OCI-LY7 (cell line): ENCODE measurements around the gene FAM89B.

Experiments
- EZH2phosphoT487 ChIP-seq: fragments of 200-600 bp; sonication (generic); IDR thresholded peaks from 2 replicates; pipeline ENCODE4 v1.6.1; 2018; ENCODE audit warnings: low read depth, borderline replicate concordance, mild to moderate bottlenecking, mixed run types, antibody characterized with exemption, low read length, moderate library complexity, mixed read lengths
- TF ChIP-seq, protein P1 (sequence below): fragments of 200-600 bp; sonication (generic); conservative IDR thresholded peaks from 2 replicates; pipeline ENCODE4 v1.5.1; 2014; ENCODE audit warnings: mild to moderate bottlenecking, antibody characterized with exemption, low read length, moderate library complexity, mixed read lengths

DNA sequence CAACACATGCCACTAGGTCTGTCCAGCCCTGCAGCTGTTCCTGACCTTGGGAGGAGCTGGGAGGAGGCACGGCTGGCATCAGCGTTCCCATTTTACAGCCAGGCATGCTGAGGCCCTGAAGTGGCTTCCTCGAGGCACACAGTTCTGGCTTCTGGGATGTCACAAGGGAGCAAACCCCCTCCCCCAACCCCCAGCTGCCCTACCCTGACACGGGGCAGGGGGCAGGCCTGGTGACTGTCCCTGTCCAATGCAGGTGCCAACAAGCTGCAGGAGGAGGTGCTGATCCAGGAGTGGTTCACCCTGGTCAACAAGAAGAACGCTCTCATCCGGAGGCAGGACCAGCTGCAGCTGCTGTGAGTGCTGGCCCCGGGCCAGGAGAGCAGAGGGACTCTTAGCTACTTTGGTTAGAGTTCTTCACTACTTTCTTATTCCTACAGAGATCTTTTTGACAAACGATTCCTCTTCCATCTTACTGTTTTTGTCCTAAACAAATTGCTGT lies 18.0 kb downstream of the FAM89B start:
- TF ChIP-seq, protein P1, sequence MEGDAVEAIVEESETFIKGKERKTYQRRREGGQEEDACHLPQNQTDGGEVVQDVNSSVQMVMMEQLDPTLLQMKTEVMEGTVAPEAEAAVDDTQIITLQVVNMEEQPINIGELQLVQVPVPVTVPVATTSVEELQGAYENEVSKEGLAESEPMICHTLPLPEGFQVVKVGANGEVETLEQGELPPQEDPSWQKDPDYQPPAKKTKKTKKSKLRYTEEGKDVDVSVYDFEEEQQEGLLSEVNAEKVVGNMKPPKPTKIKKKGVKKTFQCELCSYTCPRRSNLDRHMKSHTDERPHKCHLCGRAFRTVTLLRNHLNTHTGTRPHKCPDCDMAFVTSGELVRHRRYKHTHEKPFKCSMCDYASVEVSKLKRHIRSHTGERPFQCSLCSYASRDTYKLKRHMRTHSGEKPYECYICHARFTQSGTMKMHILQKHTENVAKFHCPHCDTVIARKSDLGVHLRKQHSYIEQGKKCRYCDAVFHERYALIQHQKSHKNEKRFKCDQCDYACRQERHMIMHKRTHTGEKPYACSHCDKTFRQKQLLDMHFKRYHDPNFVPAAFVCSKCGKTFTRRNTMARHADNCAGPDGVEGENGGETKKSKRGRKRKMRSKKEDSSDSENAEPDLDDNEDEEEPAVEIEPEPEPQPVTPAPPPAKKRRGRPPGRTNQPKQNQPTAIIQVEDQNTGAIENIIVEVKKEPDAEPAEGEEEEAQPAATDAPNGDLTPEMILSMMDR, result no peak
- TF ChIP-seq EZH2phosphoT487, result no peak
